HG03457 (cell line): Measurements from ENCODE around the gene THSD7A.

ENCODE experiments used
- ATAC-seq: cut with Tn5 transposase; IDR thresholded peaks from one replicate; pipeline ENCODE4 v1.9.1; 2021; ENCODE audit warnings: moderate number of reproducible peaks; ENCODE audit not compliant: unreplicated experiment

Gene THSD7A

DNA sequence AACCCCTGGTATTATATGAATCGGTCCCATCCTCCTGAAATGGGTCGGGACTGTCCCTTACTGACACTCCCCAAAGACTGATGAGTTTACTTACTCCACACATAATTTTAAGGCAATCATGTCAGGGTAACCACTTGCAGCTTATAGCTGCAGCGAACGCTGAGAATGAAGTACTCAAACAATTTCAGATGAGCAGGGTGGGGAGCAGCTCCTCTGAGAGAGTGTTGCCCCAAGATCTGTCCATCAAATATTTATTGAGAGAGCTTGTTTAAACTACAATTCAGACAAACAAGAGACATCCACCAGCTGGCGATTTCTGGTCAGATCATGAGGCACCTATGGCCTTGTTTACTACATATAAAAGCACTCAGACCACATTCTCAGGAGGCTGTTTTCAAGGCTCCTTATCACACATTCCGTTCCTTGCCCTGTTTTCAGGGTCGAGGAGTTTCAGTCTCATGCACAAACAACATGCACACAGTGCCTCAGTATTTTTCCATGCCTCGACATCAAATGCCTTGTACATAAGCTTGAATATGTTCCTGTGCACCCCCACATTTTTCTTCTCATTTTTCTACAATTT is 80.1 kb downstream of the THSD7A start:
- no peak for ATAC-seq

DNA sequence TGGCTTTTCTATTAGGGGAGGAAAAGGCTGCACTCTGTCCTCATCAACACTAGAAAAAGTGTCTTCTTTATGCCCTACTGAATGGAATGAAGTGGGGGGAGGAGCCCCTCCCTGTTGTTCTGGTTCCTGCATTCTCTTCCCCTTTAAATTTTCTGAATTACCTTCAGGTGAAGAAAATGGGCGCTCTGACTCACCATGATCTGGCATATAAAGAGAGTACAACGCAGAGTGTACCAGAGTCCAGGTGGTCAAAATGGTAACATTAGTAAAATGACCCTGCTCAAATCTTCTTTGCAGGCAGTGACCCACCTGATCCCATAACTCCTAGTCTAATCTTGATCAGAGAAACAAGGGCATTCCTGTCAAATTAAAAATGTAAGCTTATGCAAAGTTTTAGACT is 80.7 kb downstream of the THSD7A start:
- ATAC-seq: no peak

DNA sequence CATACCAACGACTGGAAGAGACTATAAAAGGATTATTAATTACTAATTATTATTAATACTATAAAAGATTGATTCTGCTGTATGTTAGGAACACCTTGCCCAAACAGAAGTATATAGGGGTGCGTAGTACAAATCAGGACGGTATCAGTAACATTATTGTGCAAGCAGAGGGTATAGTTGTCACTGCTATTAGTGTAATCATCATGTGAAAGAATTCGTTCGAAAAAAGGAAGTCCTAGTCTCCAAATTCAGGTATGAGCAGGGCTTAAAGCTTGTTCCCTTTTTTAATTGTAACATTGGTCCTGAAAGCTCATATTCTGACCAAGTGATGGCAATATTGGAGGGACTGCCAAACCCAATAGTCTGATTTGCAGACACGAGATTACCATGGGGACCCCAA is 81.8 kb downstream of the THSD7A start:
- no peak for ATAC-seq

DNA sequence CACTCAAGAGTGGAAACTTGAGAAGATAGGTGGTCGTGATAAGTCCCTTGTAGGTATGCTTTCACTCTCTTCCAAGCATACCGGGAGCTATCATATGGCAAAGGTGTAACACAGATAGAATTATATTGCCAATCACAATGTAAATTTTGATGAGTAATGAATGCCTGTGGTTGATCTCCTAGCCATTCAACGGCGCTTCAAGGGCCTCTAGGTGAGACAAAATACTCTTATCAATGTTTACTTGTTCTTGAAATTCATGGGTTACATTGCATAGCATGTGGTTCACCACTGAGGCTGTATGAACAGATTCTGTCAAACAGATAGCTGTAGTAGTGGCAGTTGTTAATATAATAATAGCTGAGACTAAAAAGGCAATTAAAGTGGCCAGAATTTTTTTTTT is 82.4 kb downstream of the THSD7A start:
- no peak for ATAC-seq

DNA sequence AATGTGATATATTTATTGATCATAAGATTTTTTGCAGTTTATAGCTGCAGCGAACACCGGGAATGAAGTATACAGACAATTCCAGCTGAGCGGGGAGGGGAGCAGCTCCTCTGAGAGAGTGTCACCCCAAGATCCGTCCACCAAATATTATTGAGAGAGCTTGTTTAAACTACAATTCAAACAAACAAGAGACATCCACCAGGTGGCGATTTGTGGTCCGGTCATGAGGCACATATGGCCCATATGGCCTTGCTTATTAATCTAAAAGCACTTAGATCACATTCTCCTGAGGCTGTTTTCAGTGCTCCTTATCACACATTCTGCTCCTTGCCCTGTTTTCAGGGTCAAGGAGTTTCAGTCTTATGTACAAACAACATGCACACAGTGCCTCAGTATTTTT is 83.1 kb downstream of the THSD7A start:
- ATAC-seq: no peak

DNA sequence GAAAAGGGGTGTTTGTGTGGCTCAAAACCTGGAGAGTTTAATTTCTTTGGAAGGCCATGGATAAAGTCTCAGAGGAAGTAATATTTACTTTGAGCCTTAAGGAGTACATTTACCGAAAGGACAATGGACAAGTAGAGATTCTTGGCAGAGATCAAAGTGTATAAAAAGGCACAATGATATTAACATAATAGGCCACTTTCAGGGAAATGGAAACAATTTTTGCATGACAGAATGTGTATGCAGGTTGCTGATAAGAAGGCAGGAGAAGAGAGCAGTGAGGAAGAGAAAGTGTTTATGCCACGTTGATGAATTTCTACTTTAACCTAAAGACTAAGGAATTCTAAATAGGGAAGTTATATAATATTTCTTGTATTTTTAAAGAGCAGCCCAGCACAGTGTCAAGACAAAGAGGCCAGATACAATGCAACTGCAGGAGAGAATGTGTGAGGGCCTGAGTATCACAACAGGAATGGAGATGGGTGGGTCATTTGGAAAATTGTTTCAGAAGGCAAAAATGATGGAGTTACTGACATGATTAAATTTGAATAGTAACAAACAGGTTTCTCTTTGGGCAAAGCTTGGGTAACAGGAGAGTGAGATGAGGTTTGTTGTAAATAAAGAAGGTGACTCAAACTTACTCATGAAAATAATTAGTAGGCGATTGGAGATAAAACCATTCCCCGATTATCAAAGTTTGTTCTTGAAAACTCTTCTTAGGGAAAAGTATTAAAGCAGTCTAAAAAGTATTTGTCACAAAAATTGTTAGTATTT is 84.1 kb downstream of the THSD7A start:
- ATAC-seq: no peak

DNA sequence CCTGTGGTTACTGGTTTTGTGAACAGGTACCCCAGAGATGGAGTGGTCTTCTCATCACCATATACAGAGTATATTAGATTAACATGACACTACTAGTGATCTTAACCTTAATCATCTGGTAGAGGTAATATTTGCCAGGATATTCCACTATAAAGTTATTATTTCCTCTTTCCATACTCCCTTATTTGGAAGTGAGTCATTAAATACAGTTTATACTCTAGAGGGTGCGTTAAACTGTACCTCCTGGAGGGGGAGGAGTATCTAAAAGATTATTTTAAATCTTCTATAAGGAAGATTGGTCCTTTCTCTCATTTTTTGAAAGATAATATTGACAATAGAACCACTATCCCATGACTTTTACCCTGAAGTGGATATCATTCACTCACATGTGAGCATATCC is 85.4 kb downstream of the THSD7A start:
- ATAC-seq: no peak

DNA sequence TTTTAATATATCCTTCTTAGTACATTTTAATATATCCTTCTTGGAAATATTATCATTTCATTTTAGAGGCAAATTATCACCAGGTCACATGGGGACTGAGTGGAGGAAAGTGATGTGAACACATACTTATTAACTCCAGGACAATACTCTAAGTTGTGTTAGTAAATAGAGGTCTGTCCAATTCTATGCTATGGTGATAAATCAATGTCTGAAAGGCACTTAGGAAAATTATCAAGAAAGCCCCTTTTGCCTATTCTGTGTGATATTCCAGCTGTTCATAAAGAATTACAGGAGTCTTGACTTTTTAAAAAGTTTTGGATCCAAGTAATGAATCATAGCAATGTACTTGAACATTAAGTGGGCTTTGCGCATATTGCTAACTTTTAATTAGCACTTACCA is 88.5 kb downstream of the THSD7A start:
- no peak for ATAC-seq

DNA sequence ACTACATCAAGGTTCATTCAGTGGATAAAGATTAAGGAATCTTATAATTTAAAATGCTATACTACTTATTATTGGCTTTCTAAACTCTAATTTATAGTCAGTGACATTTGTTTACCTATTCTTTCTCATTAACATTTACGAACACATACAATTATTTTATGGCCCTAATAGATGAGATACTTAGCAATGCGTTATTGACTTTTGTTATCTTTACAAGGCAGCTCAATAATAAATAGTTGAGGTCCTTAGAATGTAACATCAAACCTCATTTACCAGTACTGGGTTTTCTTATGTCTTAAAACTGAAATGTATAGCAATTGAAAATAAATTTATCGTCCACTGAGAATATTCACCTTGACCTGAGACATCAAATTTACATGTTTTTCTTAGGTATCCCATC is 89.0 kb downstream of the THSD7A start:
- ATAC-seq: no peak

DNA sequence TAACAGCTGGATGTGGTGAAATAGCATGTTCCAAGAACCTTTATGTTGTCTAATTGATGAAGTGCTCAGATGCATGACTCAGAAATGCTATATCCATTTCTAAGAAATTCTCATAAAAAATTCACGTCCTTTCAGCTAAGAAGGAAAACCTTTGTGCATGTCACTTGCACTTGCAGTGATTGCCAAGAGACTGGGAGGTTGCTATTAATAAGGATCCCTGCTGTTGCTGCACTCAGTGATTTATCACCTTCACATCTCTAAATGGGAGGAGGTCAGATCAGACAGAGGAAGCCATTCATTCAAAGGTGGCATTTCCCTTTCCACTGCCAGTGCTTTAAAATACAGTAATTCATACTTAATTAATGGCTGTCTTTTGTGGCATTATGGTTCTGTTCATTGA is 89.5 kb downstream of the THSD7A start:
- ATAC-seq: no peak

DNA sequence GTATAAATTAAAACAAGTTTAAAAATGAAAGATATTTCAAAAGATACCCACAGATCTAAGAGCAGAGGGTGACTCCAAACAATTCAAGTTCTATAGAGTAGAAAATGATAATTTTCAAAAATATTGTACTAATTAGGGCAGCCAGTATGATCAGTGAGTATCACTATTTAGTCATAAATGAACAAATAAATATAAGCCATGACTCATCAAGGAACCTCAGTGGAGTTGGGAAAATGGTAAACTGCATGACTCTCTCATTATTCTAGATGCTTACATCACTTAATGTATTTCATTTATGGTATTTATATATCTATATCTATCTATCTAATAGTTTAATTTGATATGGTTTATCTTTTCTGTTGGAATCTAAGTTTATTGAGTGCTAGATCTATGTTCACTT is 94.3 kb downstream of the THSD7A start:
- ATAC-seq: no peak

DNA sequence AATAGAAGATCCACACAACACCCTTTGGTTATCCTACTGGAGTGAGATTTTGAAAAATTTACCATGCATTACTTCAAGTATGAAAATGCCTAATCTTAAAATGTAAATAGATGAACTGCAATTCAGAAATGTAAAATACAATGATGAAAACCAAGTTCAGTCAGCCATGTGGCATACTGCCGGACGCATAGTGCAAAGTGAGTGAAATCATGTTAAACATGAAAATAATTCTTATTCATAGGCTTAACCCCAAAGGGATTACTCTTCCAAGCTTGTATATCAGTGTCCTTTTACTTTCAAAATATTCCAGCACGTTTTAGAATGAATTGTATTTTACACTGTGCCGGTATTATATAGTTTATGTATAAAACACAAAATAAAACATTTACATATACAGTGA is 99.8 kb downstream of the THSD7A start:
- no peak for ATAC-seq

DNA sequence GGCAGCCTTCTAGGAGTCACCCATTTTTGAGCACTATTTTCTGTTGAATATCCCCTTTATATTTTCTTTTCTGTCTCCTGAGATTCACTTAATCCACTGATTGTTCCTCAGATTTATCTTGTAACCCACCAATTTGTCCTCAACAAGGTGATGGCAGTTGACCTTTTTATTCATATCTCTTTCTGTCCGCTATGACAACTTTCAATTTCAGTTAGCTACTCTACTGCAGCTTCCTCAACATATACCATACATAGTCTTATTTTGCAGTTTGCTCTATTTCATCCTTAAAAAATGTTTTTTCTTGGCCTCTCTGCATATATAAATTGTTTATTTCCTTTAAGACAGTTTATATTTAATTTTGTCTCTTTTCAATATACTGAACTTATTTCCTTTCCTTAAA is 101.3 kb downstream of the THSD7A start:
- ATAC-seq: no peak

DNA sequence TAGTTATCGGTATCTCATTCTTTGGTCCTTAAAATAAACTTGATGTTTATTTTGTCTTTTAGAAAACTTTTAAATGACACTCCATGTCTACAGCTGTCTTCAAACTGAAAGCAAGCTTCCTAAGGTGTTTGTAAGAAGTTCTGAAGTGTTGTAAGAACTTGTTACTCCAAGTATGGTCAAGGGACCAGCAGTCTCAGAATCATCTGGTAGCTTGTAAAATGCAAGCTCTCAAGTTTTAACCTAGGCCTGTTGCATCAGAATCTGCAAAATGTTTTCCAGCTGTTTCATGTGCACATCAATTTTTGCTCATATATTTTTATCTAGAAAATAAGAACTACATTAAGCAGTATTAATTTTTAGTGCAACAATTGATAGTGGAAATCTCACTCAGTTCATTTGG is 104.1 kb downstream of the THSD7A start:
- ATAC-seq: no peak

DNA sequence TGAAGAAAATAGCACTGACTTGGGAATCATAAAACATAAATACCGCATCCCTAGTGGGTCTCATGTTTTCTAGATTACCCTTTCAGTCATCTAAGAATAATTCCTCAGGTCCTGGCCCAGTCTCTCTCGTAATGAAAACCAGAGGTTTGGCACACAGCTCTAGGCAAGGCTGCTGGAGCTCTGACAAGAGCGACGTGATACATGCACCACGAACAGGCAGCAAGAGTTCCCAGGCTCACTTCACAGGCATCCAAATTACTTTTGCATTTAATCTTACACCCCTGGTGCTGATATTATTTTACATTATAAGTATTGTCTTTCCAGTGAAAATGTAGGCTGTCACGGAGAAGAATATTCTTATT is 105.2 kb downstream of the THSD7A start:
- no peak for ATAC-seq

DNA sequence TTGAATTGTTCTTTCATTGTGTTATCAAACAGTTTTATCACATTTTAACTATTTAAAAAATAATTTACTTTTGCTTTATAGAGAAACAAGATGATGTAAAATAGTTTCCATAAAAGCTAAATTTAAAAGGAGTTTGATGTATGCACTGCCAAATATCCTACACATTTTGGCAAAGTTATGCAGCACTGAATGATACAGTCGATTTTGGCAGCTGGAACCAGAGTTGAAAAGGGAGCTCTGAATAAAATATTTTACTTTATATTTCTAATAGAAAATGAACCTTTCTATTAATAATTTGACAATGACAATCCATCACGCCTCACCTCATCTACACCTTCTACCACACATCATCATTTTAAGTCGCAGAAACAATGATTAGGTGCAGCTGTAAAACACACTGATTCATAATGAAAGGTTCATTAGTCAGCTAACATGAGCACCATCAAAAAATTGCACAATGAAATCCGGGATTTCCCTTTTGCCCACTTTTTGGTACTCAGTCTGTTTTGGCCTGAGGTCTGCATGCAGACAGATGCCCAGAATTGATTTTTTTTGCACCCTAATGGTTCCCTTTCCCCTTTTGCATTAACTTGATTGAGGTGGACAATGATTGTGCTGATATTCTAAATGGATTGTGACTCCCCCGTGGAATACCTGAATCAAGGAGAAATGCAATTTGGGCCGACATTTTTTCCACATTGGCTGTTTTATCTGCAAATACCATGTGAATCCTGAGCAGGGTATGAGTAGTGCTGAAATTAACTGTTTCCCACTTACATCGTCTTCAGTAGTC is 105.8 kb downstream of the THSD7A start:
- no peak for ATAC-seq

DNA sequence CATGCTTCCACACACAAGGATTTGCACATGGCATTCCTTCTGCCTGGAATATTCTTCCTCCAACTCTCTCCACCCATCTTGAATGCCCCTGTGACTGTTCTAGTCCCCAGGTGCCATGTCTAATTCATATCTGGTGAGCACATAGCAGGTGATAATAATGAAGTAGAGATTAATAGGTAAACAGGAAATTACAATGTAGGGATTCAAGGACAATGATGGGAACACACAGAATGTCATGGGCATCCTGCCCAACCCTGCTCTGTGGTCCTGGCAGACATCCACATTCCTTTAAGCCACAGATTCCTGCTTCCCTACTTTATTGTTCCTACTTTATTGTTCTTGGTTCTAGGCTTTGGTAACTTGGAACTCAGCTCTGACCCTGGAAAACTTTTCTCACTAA is 115.8 kb downstream of the THSD7A start:
- ATAC-seq: no peak

DNA sequence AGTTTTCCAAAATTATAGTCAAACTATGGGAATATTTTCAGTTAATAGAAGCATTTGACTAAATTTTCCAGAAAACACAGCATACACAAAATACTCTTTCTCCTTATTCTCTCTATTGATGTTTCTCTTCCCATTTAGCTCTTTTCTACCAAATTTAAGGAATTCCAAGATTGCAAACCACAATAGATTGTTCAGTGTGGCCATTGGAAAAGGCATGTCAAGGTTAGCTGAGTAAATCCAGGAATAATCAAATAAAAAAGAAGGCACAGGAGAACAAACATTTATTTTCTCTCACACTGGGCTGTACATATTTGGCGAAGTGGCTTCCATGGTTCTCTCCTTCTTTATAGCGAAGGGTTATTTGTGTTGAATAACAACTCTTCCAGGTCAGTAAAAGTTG is 117.3 kb downstream of the THSD7A start:
- ATAC-seq: no peak

DNA sequence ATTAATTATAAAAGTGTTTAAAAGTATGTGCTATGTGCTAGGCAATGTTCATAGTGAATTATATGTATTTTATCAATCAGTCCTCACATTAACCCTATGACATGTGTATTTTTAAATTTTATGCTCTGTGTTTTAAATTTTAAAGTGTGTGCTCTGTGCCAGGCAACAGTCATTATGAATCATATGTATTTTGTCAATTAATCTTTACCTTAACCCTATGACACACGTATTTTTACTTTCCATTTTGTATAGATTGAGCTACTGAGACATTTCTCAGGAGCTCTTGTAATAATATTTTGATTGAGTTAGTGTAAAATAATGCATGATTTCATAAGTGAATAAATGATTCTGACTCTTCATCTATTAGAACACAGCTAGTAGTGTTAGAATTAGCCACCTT is 117.8 kb downstream of the THSD7A start:
- no peak for ATAC-seq

DNA sequence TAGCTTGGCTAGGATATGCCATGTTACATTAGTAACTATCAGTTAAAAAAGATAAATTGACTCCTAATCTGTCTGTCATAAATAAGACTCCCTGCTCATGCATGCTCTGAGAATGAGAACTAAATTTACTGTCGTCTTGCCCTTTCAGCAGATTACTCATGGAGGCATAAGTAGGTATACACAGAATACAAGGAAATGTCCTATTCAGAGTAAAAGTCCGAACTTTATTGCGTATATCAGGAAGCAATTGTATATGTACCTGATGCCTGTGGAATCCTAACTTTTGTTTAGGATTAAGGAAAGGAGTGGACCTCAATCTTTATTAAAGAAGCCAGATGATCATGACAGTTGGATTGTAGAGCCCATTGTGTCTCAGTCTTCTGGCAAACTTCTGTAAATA is 118.6 kb downstream of the THSD7A start:
- no peak for ATAC-seq

DNA sequence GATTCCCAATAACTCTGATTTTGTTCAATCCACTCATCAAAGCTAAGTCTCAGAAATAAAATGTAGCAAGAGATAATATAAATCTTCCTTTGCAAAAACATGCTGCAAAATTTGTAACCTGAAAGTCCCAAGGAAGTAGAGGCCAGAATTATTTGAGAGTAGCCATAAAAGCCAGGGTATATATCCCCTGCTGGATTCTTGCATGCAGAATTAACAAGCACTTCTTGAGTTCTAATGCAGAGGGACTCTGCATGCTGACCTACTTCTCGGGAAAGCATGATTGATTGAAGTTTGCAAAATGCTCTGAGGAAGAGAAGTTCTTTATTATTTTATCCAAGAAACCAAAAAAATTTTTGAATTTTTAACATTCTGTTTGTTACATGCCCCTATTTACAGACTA is 121.6 kb downstream of the THSD7A start:
- no peak for ATAC-seq

DNA sequence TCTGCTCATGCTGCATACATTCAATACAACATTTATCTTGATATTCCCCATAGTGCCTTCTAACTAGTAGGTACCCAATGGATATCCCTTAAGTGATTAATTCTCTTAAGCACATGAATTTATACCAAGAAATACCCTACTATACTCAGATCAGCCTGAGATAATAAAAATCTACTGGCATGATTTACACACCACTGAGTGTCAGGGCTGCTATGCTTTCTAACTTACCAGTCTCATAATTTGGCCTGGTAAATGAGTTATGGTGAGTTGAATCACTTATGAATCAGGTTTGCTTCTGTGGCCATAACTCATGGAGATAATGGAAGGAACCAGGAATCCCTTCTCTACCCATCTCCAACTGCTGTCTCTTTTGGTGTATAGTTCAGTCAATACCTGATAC is 122.8 kb downstream of the THSD7A start:
- ATAC-seq: no peak
